Measurements from ENCODE around the gene HACD1. TPM values are rescaled to one million over a fixed set of nuclear protein-coding genes. Genes with fewer than 3 reads are reported as not detected.

The HACD1 gene
- total RNA-seq, 4 donors from 2014 or later = 11.0 to 23.8 (median 16.7) TPM

DNA sequence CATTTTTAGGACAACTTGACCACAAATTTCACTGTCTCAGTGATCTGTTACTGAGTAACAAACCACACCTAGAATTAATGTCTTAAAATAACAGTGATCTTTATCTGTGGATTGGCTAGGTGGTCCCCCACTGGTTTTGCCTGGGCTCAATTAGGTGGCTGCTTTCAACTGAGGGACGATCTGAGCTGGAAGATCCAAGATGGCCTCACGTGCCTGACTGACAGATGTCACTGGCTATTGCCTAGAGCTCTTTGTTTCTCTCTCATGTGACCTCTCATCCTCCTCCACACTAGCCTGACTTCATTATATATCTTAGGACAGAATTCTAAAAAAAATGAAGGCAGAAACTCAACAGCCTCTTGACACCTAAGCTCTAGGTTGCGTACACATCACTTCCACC, 59.7 kb downstream of the HACD1 start:
- H3K27me3 ChIP-seq = no peaks in the 10 kb centered on the region
- TF ChIP-seq, protein P1, sequence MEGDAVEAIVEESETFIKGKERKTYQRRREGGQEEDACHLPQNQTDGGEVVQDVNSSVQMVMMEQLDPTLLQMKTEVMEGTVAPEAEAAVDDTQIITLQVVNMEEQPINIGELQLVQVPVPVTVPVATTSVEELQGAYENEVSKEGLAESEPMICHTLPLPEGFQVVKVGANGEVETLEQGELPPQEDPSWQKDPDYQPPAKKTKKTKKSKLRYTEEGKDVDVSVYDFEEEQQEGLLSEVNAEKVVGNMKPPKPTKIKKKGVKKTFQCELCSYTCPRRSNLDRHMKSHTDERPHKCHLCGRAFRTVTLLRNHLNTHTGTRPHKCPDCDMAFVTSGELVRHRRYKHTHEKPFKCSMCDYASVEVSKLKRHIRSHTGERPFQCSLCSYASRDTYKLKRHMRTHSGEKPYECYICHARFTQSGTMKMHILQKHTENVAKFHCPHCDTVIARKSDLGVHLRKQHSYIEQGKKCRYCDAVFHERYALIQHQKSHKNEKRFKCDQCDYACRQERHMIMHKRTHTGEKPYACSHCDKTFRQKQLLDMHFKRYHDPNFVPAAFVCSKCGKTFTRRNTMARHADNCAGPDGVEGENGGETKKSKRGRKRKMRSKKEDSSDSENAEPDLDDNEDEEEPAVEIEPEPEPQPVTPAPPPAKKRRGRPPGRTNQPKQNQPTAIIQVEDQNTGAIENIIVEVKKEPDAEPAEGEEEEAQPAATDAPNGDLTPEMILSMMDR (IDR thresholded peaks at IDR 0.05) = no peak
- no peak for TF ChIP-seq POLR2A (IDR thresholded peaks at IDR 0.05)
- intact Hi-C loops (cut with DNase I) = no loop called here
- DNase-seq = no peak
- H3K4me1 ChIP-seq = peaks cover 0 to under 1% (median 0%) of the 10 kb centered on the region in 3 donors
- H3K9me3 ChIP-seq = no peaks in the 10 kb centered on the region
- no peak overlapping the region for H3K27ac ChIP-seq
- H3K4me3 ChIP-seq = no peak overlapping the region
- H3K36me3 ChIP-seq = no peaks in the 10 kb centered on the region
- 74 to 83% methylated on average over 3 of the region's 3 CpGs for WGBS, 2 donors

DNA sequence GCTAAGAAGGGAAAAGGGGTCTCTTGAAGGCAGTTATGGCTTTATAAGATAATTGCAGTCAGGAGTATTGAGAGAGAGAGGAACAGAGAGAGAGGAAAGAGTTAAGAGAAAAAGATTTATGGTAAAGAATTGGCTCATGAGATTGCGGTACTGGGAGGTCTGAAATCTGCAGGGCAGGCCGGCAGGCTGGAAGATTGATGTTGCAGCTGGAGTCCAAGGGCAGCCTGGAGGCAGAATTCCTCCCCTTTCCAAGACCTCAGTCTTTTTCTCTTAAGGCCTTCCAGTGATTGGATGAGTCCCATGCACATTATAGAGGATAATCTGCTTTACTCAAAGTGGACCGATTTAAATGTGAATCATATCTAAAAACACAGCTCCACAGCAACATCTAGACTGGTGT, 68.4 kb downstream of the HACD1 start:
- DNase-seq = no peak
- Histone ChIP-seq H3K9me3 (no peaks in the 10 kb centered on the region), H3K27me3 (no peaks in the 10 kb centered on the region), H3K36me3 (no peaks in the 10 kb centered on the region), H3K27ac (no peak overlapping the region), H3K4me3 (no peak overlapping the region), H3K4me1 (no peaks in the 10 kb centered on the region)
- intact Hi-C loops (cut with DNase I) = no loop called here
- TF ChIP-seq, protein P1 (IDR thresholded peaks at IDR 0.05) = no peak
- no peak for TF ChIP-seq POLR2A (IDR thresholded peaks at IDR 0.05)
- 31 to 35% methylated on average over 3 of the region's 3 CpGs for WGBS, 2 donors

DNA sequence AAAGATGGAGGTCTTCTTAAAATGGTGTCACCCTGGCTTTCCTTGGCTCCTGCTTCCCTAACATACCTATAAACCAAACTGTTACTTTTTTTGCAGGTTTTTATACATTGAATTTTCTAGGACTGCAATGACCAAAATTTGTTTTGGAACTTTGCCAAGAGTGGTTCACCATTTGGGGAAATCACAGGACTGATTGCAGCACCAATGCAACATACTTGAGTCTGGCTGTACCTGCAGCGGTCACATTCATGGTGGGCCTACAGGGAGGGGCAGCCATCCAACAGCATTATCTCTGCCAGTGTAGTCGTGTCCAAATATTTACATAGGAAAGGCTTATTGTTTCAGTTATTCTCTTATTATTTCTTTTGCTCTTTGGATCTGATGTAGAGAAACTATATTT, 69.0 kb downstream of the HACD1 start:
- 44 to 57% methylated on average over 2 of the region's 2 CpGs for WGBS, 2 donors
- DNase-seq = no peak

DNA sequence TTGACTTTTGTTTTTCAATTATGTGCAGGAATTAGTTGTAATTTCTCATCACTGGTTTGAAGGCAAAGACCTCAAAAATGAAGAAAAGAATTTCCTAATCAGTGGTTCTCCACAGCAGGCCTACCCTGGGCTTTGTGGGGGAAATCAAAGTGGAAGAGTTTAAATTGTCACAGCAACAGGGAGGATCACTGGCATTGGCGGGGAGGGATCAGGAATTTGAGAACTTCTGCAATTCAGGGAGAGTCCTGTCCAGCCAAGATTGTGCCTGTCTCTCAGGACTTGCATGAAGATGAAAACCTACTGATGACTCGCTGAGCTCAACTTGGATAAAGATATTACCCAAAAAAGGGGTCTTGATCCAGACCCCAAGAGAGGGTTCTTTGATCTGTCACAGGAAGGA, 70.1 kb downstream of the HACD1 start:
- 72 to 81% methylated on average over 2 of the region's 2 CpGs for WGBS, 2 donors
- intact Hi-C loops (cut with DNase I) = no loop called here
- H3K4me3 ChIP-seq = no peak overlapping the region
- H3K27ac ChIP-seq = no peak overlapping the region
- no peaks in the 10 kb centered on the region for H3K4me1 ChIP-seq
- DNase-seq = no peak
- no peaks in the 10 kb centered on the region for H3K9me3 ChIP-seq
- no peaks in the 10 kb centered on the region for H3K27me3 ChIP-seq
- no peaks in the 10 kb centered on the region for H3K36me3 ChIP-seq
- no peak for TF ChIP-seq POLR2A (IDR thresholded peaks at IDR 0.05)
- TF ChIP-seq, protein P1 (IDR thresholded peaks at IDR 0.05) = no peak

More for the DNA sequence above, 69.0 kb downstream of the HACD1 start:
- TF ChIP-seq, protein P1 (IDR thresholded peaks at IDR 0.05) = no peak
- no peak for TF ChIP-seq POLR2A (IDR thresholded peaks at IDR 0.05)
- H3K27ac ChIP-seq = no peak overlapping the region
- no peaks in the 10 kb centered on the region for H3K27me3 ChIP-seq
- no peaks in the 10 kb centered on the region for H3K36me3 ChIP-seq
- no peaks in the 10 kb centered on the region for H3K4me1 ChIP-seq
- no peaks in the 10 kb centered on the region for H3K9me3 ChIP-seq
- H3K4me3 ChIP-seq = no peak overlapping the region
- intact Hi-C loops (cut with DNase I) = no loop called here

DNA sequence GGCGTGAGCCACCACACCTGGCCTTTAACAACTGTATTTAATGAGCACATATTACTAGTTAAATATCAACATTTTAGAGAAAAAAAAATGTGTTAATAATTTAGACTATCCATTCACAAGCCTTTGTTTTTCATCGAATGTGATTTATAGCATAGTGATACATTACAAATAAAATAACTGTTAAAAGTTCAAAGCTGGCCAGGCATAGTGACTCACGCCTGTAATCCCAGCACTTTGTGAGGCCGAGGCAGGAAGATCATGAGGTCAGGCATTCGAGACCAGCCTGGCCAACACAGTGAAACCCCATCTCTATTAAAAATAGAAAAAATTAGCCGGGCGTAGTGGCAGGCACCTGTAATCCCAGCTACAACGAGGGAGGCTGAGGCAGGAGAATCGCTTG, 72.7 kb downstream of the HACD1 start:
- 75 to 76% methylated on average over 9 of the region's 9 CpGs for WGBS, 2 donors
- no peak for DNase-seq
- no peak overlapping the region for H3K4me3 ChIP-seq
- H3K27me3 ChIP-seq = no peaks in the 10 kb centered on the region
- no peaks in the 10 kb centered on the region for H3K4me1 ChIP-seq
- intact Hi-C loops (cut with DNase I) = no loop called here
- H3K36me3 ChIP-seq = no peaks in the 10 kb centered on the region
- no peaks in the 10 kb centered on the region for H3K9me3 ChIP-seq
- H3K27ac ChIP-seq = no peak overlapping the region
- TF ChIP-seq POLR2A (IDR thresholded peaks at IDR 0.05) = no peak
- TF ChIP-seq, protein P1 (IDR thresholded peaks at IDR 0.05) = no peak

Small RNA genes lying within 50 kb of the gene (small RNA-seq; reads per million reads assigned to genes)
- gene AC069542.2 = 0 reads per million in 4 donors

Other genes with a start within 250 kb of the HACD1 start
- gene ST8SIA6, start 162.8 kb downstream of the HACD1 start, total RNA-seq = 1 to 10 TPM in 3 of 4 donors, under 1 TPM in 1; 0.53 to 2.3 (median 1.2) TPM
- 10 to 100 TPM; 19.9 to 28.6 (median 22.7) TPM for gene STAM, start 26.8 kb upstream of the HACD1 start, total RNA-seq
- under 1 TPM; 0.04 to 0.76 (median 0.15) TPM for gene TMEM236, start 134.8 kb upstream of the HACD1 start, total RNA-seq
- 10 to 100 TPM in 2 of 4 donors, 1 to 10 TPM in 1, under 1 TPM in 1; 0.42 to 43.1 (median 15.1) TPM for gene MRC1, start 192.0 kb upstream of the HACD1 start, total RNA-seq

Data from esophagus squamous epithelium (tissue), 5 donors.